ENCODE results near the gene VMA21. TPM values are rescaled to one million over a fixed set of nuclear protein-coding genes. Genes with fewer than 3 reads are reported as not detected.

VMA21 gene
- total and polyA plus RNA-seq, 10 of the 15 experiments (the other 5 are each of a cell fraction or from before 2014, with no cell fraction given) = 12.9 to 53.6 (median 41.5) TPM

DNA sequence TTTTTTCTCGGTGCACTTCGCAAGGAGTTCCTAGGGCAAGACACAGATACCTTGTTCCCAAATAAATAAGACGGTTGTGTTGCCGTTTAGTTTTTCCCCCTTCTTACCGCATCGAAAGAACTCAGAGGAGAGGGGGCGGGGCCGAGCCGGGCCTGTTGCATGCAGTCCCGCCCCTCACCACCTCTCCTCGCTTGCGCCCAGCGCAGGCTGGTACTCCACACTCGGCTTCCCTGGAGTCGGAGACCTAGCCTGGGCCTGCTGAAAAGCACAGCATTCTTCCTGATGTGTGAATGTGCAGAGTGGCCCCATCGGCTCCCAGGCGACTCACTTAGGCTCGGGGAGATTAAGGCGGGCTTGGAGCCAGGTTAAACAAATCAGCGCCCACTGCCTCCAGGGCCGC, 26.1 kb upstream of the VMA21 start:
- Histone ChIP-seq H3K4me3 (no peak overlapping the region), H4K20me1 (ENCODE audit: control insufficient read depth, insufficient read depth) (no peaks in the 10 kb centered on the region), H3K79me2 (ENCODE audit: control insufficient read depth, insufficient read depth, low read length) (no peaks in the 10 kb centered on the region), H3K4me2 (ENCODE audit: control insufficient read depth, insufficient read depth) (no peak overlapping the region), H3K27me3 (replicated peaks in 1 of 2; ENCODE audit: control insufficient read depth in 2 of 2, insufficient read depth in 2 of 2, low read length in 1 of 2) (no peaks in the 10 kb centered on the region), H3K9me3 (replicated peaks; ENCODE audit: control insufficient read depth, insufficient read depth, low read length) (no peaks in the 10 kb centered on the region), H3K4me1 (ENCODE audit: control insufficient read depth, insufficient read depth, low read length) (no peaks in the 10 kb centered on the region), H3K27ac (ENCODE audit: control insufficient read depth, insufficient read depth) (no peak overlapping the region), H3K36me3 (ENCODE audit: control insufficient read depth in 2 of 2, insufficient read depth in 2 of 2, low read length in 1 of 2) (no peaks in the 10 kb centered on the region), H2AFZ (ENCODE audit: control insufficient read depth, low read depth, low read length) (no peak overlapping the region), H3K9ac (ENCODE audit: control insufficient read depth, insufficient read depth, low read length) (no peak overlapping the region)
- TF ChIP-seq, protein P1, sequence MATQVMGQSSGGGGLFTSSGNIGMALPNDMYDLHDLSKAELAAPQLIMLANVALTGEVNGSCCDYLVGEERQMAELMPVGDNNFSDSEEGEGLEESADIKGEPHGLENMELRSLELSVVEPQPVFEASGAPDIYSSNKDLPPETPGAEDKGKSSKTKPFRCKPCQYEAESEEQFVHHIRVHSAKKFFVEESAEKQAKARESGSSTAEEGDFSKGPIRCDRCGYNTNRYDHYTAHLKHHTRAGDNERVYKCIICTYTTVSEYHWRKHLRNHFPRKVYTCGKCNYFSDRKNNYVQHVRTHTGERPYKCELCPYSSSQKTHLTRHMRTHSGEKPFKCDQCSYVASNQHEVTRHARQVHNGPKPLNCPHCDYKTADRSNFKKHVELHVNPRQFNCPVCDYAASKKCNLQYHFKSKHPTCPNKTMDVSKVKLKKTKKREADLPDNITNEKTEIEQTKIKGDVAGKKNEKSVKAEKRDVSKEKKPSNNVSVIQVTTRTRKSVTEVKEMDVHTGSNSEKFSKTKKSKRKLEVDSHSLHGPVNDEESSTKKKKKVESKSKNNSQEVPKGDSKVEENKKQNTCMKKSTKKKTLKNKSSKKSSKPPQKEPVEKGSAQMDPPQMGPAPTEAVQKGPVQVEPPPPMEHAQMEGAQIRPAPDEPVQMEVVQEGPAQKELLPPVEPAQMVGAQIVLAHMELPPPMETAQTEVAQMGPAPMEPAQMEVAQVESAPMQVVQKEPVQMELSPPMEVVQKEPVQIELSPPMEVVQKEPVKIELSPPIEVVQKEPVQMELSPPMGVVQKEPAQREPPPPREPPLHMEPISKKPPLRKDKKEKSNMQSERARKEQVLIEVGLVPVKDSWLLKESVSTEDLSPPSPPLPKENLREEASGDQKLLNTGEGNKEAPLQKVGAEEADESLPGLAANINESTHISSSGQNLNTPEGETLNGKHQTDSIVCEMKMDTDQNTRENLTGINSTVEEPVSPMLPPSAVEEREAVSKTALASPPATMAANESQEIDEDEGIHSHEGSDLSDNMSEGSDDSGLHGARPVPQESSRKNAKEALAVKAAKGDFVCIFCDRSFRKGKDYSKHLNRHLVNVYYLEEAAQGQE (IDR thresholded peaks at IDR 0.05; ENCODE audit: low read depth, low read length) = no peak
- TF ChIP-seq ATF7 (IDR thresholded peaks at IDR 0.05; ENCODE audit: low read depth) (no peak), MEF2B (IDR thresholded peaks at IDR 0.05; ENCODE audit: partially characterized antibody, poor library complexity, severe bottlenecking) (no peak), WRNIP1 (IDR thresholded peaks at IDR 0.05; ENCODE audit: borderline replicate concordance, low read depth, low read length) (no peak), RBBP5 (conservative IDR thresholded peaks at IDR 0.05) (no peak), MTA3 (IDR thresholded peaks at IDR 0.05; ENCODE audit: borderline replicate concordance, low read length) (no peak), NFYA (IDR thresholded peaks at IDR 0.05; ENCODE audit: borderline replicate concordance, low read depth, low read length) (no peak), YY1 (IDR thresholded peaks at IDR 0.05; ENCODE audit: low read depth, low read length) (no peak), POLR2AphosphoS5 (IDR thresholded peaks at IDR 0.05; ENCODE audit: low read length) (no peak), IKZF2 (IDR thresholded peaks at IDR 0.05) (no peak), ZSCAN29 (IDR thresholded peaks at IDR 0.05) (no peak), SMAD5 (IDR thresholded peaks at IDR 0.05; ENCODE audit: low read depth) (no peak)
- TF ChIP-seq, protein P2, sequence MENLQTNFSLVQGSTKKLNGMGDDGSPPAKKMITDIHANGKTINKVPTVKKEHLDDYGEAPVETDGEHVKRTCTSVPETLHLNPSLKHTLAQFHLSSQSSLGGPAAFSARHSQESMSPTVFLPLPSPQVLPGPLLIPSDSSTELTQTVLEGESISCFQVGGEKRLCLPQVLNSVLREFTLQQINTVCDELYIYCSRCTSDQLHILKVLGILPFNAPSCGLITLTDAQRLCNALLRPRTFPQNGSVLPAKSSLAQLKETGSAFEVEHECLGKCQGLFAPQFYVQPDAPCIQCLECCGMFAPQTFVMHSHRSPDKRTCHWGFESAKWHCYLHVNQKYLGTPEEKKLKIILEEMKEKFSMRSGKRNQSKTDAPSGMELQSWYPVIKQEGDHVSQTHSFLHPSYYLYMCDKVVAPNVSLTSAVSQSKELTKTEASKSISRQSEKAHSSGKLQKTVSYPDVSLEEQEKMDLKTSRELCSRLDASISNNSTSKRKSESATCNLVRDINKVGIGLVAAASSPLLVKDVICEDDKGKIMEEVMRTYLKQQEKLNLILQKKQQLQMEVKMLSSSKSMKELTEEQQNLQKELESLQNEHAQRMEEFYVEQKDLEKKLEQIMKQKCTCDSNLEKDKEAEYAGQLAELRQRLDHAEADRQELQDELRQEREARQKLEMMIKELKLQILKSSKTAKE (IDR thresholded peaks at IDR 0.05; ENCODE audit: low read depth, poor library complexity, severe bottlenecking) = no peak
- TF ChIP-seq, protein P3, sequence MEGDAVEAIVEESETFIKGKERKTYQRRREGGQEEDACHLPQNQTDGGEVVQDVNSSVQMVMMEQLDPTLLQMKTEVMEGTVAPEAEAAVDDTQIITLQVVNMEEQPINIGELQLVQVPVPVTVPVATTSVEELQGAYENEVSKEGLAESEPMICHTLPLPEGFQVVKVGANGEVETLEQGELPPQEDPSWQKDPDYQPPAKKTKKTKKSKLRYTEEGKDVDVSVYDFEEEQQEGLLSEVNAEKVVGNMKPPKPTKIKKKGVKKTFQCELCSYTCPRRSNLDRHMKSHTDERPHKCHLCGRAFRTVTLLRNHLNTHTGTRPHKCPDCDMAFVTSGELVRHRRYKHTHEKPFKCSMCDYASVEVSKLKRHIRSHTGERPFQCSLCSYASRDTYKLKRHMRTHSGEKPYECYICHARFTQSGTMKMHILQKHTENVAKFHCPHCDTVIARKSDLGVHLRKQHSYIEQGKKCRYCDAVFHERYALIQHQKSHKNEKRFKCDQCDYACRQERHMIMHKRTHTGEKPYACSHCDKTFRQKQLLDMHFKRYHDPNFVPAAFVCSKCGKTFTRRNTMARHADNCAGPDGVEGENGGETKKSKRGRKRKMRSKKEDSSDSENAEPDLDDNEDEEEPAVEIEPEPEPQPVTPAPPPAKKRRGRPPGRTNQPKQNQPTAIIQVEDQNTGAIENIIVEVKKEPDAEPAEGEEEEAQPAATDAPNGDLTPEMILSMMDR (IDR thresholded peaks at IDR 0.05 in 2 of 3, conservative IDR thresholded peaks at IDR 0.05 in 1 of 3; ENCODE audit: control insufficient read depth in 2 of 3, extremely low read depth in 1 of 3, insufficient read depth in 1 of 3, low read depth in 3 of 3, low read length in 3 of 3) = no peak
- TF ChIP-seq, protein P4, sequence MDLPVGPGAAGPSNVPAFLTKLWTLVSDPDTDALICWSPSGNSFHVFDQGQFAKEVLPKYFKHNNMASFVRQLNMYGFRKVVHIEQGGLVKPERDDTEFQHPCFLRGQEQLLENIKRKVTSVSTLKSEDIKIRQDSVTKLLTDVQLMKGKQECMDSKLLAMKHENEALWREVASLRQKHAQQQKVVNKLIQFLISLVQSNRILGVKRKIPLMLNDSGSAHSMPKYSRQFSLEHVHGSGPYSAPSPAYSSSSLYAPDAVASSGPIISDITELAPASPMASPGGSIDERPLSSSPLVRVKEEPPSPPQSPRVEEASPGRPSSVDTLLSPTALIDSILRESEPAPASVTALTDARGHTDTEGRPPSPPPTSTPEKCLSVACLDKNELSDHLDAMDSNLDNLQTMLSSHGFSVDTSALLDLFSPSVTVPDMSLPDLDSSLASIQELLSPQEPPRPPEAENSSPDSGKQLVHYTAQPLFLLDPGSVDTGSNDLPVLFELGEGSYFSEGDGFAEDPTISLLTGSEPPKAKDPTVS (IDR thresholded peaks at IDR 0.05; ENCODE audit: low read depth, low read length) = no peak
- BruUV-seq (replicated peaks) = no TSS peak
- in situ Hi-C loops (cut with MboI) (no loop called here), intact Hi-C loops (cut with micrococcal nuclease; ENCODE audit: unreplicated experiment) (no loop called here)
- POLR2A ChIA-PET = no interaction called here
- CTCF ChIA-PET = no interaction called here
- ATAC-seq (no peak), DNase-seq (ENCODE audit: low read depth, low spot score) (no peak), FAIRE-seq (no peak)
- SMC1A ChIA-PET (ENCODE audit: uncharacterized antibody, unreplicated experiment) = no interaction called here
- RAD21 ChIA-PET (ENCODE audit: unreplicated experiment) = no interaction called here
- 69% methylated on average over 21 of the region's 21 CpGs for WGBS (ENCODE audit: insufficient coverage, insufficient replicate concordance, low lambda C conversion rate, missing lambda C conversion rate)

Data from GM12878 (cell line).